Measurements from ENCODE around the gene MYH9.
A peak's percentile ranks its signal among the peaks of the same experiment; 100 is the strongest.

GRCh38 chr22:36285017-36285416 is 102.8 kb downstream of the MYH9 start:
- TF ChIP-seq, protein P1, sequence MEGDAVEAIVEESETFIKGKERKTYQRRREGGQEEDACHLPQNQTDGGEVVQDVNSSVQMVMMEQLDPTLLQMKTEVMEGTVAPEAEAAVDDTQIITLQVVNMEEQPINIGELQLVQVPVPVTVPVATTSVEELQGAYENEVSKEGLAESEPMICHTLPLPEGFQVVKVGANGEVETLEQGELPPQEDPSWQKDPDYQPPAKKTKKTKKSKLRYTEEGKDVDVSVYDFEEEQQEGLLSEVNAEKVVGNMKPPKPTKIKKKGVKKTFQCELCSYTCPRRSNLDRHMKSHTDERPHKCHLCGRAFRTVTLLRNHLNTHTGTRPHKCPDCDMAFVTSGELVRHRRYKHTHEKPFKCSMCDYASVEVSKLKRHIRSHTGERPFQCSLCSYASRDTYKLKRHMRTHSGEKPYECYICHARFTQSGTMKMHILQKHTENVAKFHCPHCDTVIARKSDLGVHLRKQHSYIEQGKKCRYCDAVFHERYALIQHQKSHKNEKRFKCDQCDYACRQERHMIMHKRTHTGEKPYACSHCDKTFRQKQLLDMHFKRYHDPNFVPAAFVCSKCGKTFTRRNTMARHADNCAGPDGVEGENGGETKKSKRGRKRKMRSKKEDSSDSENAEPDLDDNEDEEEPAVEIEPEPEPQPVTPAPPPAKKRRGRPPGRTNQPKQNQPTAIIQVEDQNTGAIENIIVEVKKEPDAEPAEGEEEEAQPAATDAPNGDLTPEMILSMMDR (IDR thresholded peaks at IDR 0.05): no peak
- TF ChIP-seq POLR2A (IDR thresholded peaks at IDR 0.05) (no peak), POLR2AphosphoS5 (IDR thresholded peaks at IDR 0.05) (peak; percentile 42), EP300 (IDR thresholded peaks at IDR 0.05) (no peak)
